ENCODE results near the gene COG5.

The COG5 gene

DNA sequence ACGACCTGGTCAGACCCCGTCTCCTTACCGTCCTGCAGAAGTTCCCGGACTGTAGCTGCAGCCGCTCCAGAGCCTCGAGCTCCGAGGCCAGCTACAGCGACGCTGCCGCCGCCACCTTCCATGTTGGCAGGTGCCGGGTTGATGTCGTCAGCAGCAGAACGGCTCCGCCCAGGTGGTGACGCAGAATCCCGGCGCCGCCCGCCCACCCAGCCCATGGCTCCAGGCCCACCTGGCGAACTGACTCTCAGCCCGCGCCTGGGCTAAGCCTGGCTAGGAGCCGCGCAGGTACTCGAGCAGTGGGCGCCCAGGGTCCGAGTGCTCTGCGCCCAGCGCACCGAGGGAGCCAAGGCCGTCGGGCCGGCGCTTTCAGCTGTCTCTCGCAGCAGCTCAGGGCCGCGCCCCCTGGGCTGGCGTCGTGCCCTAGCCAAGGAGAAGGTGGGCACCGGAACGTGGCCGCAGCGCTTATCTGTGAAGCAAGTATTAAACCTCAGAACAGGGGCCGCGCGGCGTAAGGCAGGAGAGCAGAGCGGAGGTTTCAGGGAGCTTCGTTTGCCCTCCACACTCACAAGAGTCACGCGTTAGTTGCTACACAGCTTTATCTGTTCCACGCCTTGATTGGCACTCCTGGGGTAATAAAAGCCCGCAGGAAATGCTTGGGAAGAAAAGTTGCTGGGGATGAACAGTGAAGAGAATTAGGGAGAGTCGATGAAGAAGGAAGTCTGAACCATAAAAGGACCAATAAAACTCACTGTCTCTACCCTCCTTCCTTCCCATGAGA, at the start of gene COG5, which contains the start of gene DUS4L:
Gene COG5 (minus strand): TSS at position 146 of the 778 bp plus-strand sequence. CDS start 24 bp downstream, at position 122.
Gene DUS4L (plus strand): TSS at position 197 of the 778 bp plus-strand sequence. CDS start 3,100 bp downstream, outside the sequence.
- H3K9me3 Mint-ChIP-seq = no peaks in the 10 kb centered on the region
- H3K27ac Mint-ChIP-seq = peak within 1 kb of the TSS; percentile 93
- intact Hi-C loops (cut with micrococcal nuclease) = loop anchor here (1.0 to 10.0 kb wide), 3 partner anchors 16 to 311 kb away; partner anchors contain the start of genes BCAP29 and CBLL1
- peak within 1 kb of the TSS; percentile 93 for H3K4me3 Mint-ChIP-seq
- peaks cover 56% of the 10 kb centered on the region for H3K4me1 Mint-ChIP-seq (ENCODE audit: low read depth)
- H3K36me3 Mint-ChIP-seq (ENCODE audit: low read depth) = peaks cover 24% of the 10 kb centered on the region
- no peaks in the 10 kb centered on the region for H3K27me3 Mint-ChIP-seq

DNA sequence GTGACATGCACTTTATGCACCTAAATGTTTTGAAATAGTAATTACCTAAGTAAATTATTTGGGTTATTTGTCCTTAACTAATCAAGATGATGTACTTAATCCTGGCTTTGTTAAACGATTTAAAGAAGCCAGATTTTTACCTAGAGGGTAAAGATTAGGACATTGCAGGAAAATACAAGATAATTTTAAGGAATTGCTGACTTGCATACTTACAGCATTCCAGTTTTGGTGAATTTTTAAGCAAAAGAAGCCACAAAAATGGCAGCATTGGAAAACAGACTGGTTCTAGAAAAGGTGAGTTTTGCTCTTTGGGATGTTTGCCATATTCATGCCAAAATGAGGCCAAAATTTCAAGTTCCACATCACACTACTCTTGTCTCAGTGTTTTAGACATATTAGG, 49.7 kb upstream of the COG5 start:
- Mint-ChIP-seq H3K4me1 (ENCODE audit: low read depth) (no peaks in the 10 kb centered on the region), H3K9me3 (no peaks in the 10 kb centered on the region), H3K27me3 (no peaks in the 10 kb centered on the region), H3K4me3 (no peak overlapping the region), H3K27ac (no peak overlapping the region), H3K36me3 (ENCODE audit: low read depth) (peaks cover 57% of the 10 kb centered on the region)
- intact Hi-C loops (cut with micrococcal nuclease) = no loop called here

DNA sequence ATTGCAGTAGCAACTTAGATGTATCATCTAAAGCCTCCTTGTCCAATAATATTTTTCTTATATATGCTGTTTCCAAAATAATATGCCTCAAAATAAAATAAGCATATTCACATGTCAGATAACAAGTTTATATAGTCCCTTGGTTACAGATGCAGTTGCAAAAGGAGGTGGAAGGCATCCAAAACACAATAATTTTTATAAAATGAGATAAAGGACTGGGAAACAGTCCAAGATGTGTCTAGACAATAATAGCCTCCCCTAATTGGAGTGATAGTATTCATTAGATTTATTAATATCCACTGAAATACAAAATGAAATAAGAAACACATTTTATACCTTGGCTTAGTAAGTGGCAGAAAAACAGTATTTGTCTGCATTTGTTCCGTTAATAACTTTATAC, 46.6 kb upstream of the COG5 start:
- Mint-ChIP-seq H3K27ac (no peak overlapping the region), H3K4me3 (no peak overlapping the region), H3K9me3 (no peaks in the 10 kb centered on the region), H3K4me1 (ENCODE audit: low read depth) (no peaks in the 10 kb centered on the region), H3K36me3 (ENCODE audit: low read depth) (peaks cover 44% of the 10 kb centered on the region), H3K27me3 (no peaks in the 10 kb centered on the region)
- intact Hi-C loops (cut with micrococcal nuclease) = no loop called here

DNA sequence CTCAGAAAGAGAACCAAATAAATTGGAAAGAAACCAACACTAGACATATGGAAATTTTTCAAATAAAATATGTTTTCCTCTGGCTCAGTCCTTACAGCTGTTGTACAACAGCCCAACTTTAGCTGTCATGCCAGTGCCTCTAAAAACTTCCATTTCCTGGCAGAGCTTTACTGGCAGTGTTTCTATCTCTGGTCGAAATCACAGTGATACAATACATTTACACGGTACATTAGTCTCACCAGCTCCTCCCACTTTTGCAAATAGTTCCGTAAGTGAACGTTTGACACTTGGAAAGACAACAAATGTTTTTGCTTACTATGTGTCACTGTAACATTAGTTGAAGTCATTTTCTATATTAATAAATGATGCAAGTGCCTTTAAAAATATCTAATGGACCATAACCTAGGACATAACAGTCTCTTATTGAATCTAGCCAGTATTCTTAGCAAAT, 46.1 kb upstream of the COG5 start:
- H3K4me3 Mint-ChIP-seq = no peak overlapping the region
- H3K27ac Mint-ChIP-seq = no peak overlapping the region
- no peaks in the 10 kb centered on the region for H3K9me3 Mint-ChIP-seq
- H3K36me3 Mint-ChIP-seq (ENCODE audit: low read depth) = peaks cover 39% of the 10 kb centered on the region
- no peaks in the 10 kb centered on the region for H3K4me1 Mint-ChIP-seq (ENCODE audit: low read depth)
- intact Hi-C loops (cut with micrococcal nuclease) = no loop called here
- H3K27me3 Mint-ChIP-seq = no peaks in the 10 kb centered on the region

DNA sequence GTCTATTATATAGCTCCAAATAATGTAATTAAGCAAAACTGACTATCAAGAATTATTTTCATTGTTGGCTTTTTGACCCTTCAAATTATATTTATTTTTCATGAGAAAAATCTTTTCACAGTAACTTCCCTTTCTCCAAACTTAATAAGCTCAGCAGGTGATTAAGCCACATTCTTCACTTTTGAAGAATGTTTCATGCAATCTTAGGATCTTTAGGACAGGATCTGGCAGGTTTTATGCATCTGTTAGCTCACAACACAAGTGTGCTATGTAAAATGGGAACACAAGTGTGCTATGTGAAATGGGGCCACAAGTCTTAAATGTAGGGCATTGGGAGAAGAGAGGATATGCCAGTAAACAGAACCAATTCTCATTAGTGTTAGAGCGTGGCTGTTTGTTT, 42.6 kb upstream of the COG5 start:
- Mint-ChIP-seq H3K4me1 (ENCODE audit: low read depth) (no peaks in the 10 kb centered on the region), H3K27ac (no peak overlapping the region), H3K36me3 (ENCODE audit: low read depth) (peaks cover 47% of the 10 kb centered on the region), H3K9me3 (no peaks in the 10 kb centered on the region), H3K27me3 (no peaks in the 10 kb centered on the region), H3K4me3 (no peak overlapping the region)
- intact Hi-C loops (cut with micrococcal nuclease) = no loop called here

DNA sequence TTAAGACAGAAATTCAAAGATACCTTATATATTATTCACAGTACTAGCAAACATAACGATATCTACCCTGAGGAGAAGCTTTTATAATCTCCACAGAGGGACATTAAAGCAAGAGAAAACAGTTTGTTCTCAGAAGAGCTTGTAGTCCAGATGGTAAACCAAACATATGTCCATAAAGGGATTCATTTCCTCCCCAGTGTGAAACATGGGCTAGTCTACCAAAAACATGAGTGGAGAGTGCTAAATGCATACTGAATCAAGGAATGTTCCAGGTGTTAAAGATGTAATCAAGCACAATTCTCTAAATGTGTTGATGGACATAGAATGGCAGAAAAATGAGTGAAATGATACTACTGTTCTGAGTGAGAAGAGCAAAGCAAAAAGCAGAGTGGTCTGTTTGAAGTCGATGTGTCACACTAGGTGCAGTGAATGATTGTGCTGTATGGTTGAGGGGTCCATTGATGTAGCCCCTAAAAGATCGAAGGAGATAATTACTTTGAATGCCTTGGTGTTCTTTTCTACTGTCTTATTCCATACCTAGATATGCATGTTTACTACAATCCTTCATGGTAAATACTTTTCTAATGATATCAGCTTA, 41.6 kb upstream of the COG5 start:
- no peak overlapping the region for H3K4me3 Mint-ChIP-seq
- H3K36me3 Mint-ChIP-seq (ENCODE audit: low read depth) = peaks cover 54% of the 10 kb centered on the region

DNA sequence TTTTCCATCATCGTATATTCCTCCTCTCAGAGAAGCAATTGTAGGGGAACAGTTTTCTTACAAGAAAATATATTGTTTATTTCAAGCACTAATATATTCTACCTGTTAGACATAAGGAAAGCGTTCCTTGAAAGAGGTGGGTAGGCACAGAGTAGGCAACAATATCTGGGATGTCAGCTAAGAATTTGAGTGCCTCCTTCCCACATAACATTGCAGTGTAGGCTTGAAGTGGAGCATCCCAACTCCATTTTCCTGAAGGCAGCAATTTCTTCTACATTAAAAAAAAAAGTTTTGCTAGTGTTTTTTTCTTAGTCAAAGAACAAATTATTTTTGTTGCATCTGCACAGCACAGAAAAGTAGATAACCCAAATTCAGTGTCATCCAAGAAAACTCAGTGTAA, 37.1 kb upstream of the COG5 start:
- intact Hi-C loops (cut with micrococcal nuclease) = no loop called here
- Mint-ChIP-seq H3K4me1 (ENCODE audit: low read depth) (no peaks in the 10 kb centered on the region), H3K36me3 (ENCODE audit: low read depth) (peaks cover 58% of the 10 kb centered on the region), H3K4me3 (no peak overlapping the region), H3K27ac (no peak overlapping the region), H3K27me3 (no peaks in the 10 kb centered on the region), H3K9me3 (no peaks in the 10 kb centered on the region)

More for the DNA sequence above, 41.6 kb upstream of the COG5 start:
- no peaks in the 10 kb centered on the region for H3K27me3 Mint-ChIP-seq
- intact Hi-C loops (cut with micrococcal nuclease) = no loop called here
- no peaks in the 10 kb centered on the region for H3K9me3 Mint-ChIP-seq
- no peak overlapping the region for H3K27ac Mint-ChIP-seq
- H3K4me1 Mint-ChIP-seq (ENCODE audit: low read depth) = no peaks in the 10 kb centered on the region

DNA sequence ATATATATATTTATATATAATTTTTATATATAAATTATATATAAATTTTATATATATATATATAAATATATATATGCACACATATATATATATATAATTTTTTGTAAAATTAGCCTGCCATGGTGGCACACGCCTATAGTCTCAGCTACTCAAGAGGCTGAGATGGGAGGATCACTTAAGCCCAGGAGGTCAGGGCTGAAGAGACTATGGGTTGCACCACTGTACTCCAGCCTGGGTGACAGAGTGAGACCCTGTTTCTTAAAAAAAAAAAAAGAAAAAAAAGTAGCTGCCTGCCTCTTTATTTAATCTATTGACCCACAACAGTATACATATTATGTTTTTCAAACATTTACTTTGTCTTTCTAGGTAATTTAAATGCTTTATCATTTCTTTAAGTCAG, 35.5 kb upstream of the COG5 start:
- intact Hi-C loops (cut with micrococcal nuclease) = no loop called here
- H3K9me3 Mint-ChIP-seq = no peaks in the 10 kb centered on the region
- no peaks in the 10 kb centered on the region for H3K4me1 Mint-ChIP-seq (ENCODE audit: low read depth)
- H3K27me3 Mint-ChIP-seq = no peaks in the 10 kb centered on the region
- H3K36me3 Mint-ChIP-seq (ENCODE audit: low read depth) = peaks cover 73% of the 10 kb centered on the region
- no peak overlapping the region for H3K4me3 Mint-ChIP-seq
- H3K27ac Mint-ChIP-seq = no peak overlapping the region

DNA sequence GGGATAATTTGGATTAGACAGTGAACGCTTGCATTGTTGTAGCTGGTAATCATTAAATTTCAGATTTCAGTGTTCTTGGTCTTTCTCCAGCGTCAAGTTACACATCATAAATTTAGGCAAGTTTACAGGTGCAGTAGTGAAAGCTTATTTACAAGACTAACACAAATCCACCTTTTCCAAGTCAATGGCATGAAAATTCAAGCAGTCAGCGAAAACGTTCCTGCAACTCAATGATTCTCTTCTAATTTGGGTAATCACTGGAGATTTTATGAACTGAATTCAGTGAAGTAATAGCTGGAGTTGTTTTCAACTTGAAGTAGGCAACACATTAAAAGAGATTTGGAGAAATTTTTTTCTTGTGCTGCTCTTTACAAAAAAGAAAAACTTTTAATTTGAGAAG, 34.2 kb upstream of the COG5 start:
- H3K27me3 Mint-ChIP-seq = no peaks in the 10 kb centered on the region
- H3K36me3 Mint-ChIP-seq (ENCODE audit: low read depth) = peaks cover 69% of the 10 kb centered on the region
- no peak overlapping the region for H3K4me3 Mint-ChIP-seq
- intact Hi-C loops (cut with micrococcal nuclease) = no loop called here
- no peak overlapping the region for H3K27ac Mint-ChIP-seq
- no peaks in the 10 kb centered on the region for H3K9me3 Mint-ChIP-seq
- no peaks in the 10 kb centered on the region for H3K4me1 Mint-ChIP-seq (ENCODE audit: low read depth)

DNA sequence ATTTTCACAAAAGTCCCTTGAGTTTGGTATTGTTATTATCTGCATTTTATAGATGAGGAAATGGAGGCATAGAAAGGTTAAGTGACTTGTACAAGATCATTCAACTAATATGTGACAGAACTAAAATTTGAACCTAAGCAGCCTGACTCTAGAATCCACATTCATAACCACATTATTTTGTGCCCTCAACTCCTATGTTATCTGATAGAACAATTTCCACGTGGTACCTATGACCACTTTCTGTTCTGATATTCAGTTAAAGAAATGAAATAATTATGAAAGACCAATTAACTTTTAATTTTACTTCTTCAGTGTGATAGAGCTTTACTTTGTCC, 33.8 kb upstream of the COG5 start:
- H3K27me3 Mint-ChIP-seq = no peaks in the 10 kb centered on the region
- intact Hi-C loops (cut with micrococcal nuclease) = no loop called here
- H3K4me1 Mint-ChIP-seq (ENCODE audit: low read depth) = no peaks in the 10 kb centered on the region
- H3K36me3 Mint-ChIP-seq (ENCODE audit: low read depth) = peaks cover 65% of the 10 kb centered on the region
- H3K9me3 Mint-ChIP-seq = no peaks in the 10 kb centered on the region
- no peak overlapping the region for H3K4me3 Mint-ChIP-seq
- H3K27ac Mint-ChIP-seq = no peak overlapping the region

DNA sequence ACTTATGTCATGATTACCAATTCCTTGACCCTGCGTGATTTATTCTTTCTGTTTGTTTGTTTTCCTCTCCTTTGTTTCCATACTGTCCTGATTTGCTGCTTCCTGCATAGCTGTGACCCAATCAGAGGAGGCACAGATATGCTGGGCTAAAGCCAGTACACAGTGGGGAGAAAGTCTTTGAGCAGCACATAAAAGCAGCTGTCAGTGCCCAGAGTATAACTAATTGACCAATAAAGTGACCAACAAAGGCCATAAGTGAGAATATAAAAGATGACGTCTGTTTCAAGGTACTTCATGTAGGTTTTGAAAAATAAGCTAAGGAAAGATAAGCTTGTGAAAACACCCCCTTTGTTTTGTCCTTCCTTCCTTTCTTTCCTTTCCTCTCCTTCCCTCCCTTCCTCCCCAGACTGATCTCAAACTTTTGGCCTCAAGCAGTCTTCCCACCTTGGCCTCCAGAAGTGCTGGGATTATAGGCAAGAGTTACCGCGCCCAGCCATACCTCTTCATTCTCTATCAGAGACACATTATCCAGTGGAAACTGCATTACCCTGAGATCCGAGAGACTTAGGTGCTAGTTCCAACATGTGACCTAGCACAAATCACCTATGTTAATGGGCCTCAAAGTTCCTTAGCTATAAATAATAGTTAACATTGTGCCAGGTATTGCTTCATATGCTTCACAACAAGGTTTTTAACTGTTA, 33.3 kb upstream of the COG5 start:
- peaks cover 60% of the 10 kb centered on the region for H3K36me3 Mint-ChIP-seq (ENCODE audit: low read depth)

DNA sequence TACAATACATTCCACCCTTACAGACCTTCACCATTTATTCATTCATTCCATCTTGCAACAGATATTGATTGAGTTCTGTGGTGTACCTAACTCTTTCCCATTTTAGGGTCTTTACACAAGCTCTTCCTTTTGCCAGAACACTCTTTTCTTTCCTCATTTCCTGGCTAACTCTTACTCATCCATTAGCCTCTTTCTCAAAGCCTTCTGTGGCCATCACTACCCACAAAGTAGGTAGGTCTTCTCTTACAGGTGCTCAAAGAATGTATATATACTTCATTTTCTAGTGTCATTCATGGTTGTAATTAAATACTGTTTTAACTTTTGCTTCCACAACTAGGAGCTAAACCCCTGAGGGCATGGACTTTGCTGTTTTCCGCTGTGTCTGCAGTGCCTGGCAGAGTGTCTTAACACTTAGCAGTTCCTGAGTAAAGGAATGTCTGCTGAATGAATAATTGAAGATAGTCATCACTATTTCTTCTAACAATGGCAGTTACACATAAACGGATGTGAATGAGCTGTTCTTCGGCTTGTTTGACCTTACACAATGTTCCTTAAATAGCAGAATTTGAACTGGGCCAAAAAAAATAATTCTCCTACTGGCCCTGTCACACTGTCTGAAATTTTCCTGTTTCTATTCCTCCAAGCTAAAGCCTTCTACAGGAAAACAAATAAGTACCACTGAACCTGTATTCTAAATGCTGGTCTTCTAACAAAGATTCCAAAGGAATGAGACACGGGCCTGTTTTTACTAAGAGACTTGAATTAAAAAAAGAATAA, 31.4 kb upstream of the COG5 start:
- intact Hi-C loops (cut with micrococcal nuclease) = no loop called here
- no peak overlapping the region for H3K27ac Mint-ChIP-seq
- H3K4me3 Mint-ChIP-seq = no peak overlapping the region
- H3K9me3 Mint-ChIP-seq = no peaks in the 10 kb centered on the region
- H3K27me3 Mint-ChIP-seq = no peaks in the 10 kb centered on the region
- peaks cover 57% of the 10 kb centered on the region for H3K36me3 Mint-ChIP-seq (ENCODE audit: low read depth)
- no peaks in the 10 kb centered on the region for H3K4me1 Mint-ChIP-seq (ENCODE audit: low read depth)

More for the DNA sequence above, 33.3 kb upstream of the COG5 start:
- H3K9me3 Mint-ChIP-seq = no peaks in the 10 kb centered on the region
- no peak overlapping the region for H3K4me3 Mint-ChIP-seq
- H3K27me3 Mint-ChIP-seq = no peaks in the 10 kb centered on the region
- H3K4me1 Mint-ChIP-seq (ENCODE audit: low read depth) = no peaks in the 10 kb centered on the region
- intact Hi-C loops (cut with micrococcal nuclease) = no loop called here
- no peak overlapping the region for H3K27ac Mint-ChIP-seq

DNA sequence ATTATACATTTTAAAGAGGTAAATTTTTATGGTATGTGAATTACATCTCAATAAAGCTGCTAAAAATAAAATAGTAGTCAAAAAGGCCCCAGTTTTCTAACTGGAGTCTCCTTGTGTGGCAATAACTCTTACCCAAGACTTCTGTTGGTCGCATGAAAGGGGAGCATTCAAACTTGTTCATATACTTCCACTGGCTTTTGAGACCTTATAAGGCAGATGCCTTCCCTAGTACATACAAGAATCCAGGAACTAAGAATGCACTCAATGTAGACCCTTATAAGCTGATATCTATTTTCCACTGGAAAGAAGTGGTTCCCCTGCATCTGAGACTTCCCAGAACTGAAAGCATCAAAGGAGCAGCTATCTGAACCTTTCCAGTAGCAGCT, 29.3 kb upstream of the COG5 start:
- Mint-ChIP-seq H3K27me3 (no peaks in the 10 kb centered on the region), H3K4me1 (ENCODE audit: low read depth) (no peaks in the 10 kb centered on the region), H3K27ac (no peak overlapping the region), H3K36me3 (ENCODE audit: low read depth) (peaks cover 61% of the 10 kb centered on the region), H3K9me3 (no peaks in the 10 kb centered on the region), H3K4me3 (no peak overlapping the region)
- intact Hi-C loops (cut with micrococcal nuclease) = no loop called here

Measured in dendritic cell treated with granulocyte-macrophage colony-stimulating factor and Interleukin-4, amounts not matched to agents 40 ng/mL and 50 ng/mL, for 4 days (primary cell).